ENCODE results near the gene GREM1. TPM values are rescaled to one million over a fixed set of nuclear protein-coding genes. Genes with fewer than 3 reads are reported as not detected.

The GREM1 gene
- total RNA-seq, 1 experiment from 2014 or later = 1.1 TPM

DNA sequence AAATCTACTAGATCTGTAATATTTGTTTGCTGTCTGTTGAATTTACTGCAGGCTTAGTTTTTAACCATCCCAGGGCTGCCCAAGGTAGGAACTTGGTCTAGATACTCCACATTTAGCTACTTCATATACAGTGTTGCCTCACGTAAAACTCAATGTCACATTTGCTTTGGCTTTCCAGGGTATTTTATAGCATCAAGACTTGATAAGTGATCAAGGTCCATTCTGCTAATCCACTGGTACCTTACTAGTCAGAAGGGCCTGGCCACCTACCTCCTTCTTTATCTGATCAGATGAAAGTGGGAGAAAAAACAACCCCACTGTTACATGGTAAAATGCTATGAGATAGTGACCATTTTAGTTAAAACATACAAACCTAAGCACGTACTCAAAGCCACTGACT is 25.5 kb upstream of the GREM1 start:
- Histone ChIP-seq H3K27me3 (ENCODE audit: insufficient read depth, low read length) (no peaks in the 10 kb centered on the region), H2BK120ac (ENCODE audit: low read depth, low read length, poor library complexity, severe bottlenecking) (no peak overlapping the region), H2AFZ (ENCODE audit: low read length) (no peak overlapping the region), H3K79me2 (ENCODE audit: insufficient read depth, low read length) (no peaks in the 10 kb centered on the region), H2BK20ac (ENCODE audit: low read depth, low read length, poor library complexity, severe bottlenecking) (no peak overlapping the region), H3T11ph (ENCODE audit: low read length) (no peak overlapping the region), H3K4me2 (ENCODE audit: insufficient read depth, insufficient read length, low read length) (no peak overlapping the region), H4K5ac (ENCODE audit: insufficient read length, low read depth, low read length) (no peak overlapping the region), H2BK5ac (ENCODE audit: insufficient read length, low read length) (no peak overlapping the region), H3K4me1 (ENCODE audit: insufficient read depth, low read length) (peaks cover 3% of the 10 kb centered on the region; the same call in 1 of the 2 replicates), H3K23me2 (ENCODE audit: insufficient read length, low read depth, low read length, poor library complexity, severe bottlenecking) (no peaks in the 10 kb centered on the region), H3K9ac (ENCODE audit: extremely low read depth, insufficient read length, low read length) (no peak overlapping the region), H3K14ac (ENCODE audit: insufficient read depth, low read length) (no peak overlapping the region), H3K18ac (ENCODE audit: insufficient read length, low read depth, low read length) (no peak overlapping the region), H3K23ac (ENCODE audit: insufficient read length, low read depth, low read length) (no peak overlapping the region), H3K56ac (ENCODE audit: insufficient read length, low read depth, low read length) (no peak overlapping the region), H4K8ac (replicated peaks; ENCODE audit: insufficient read length, low read depth, low read length) (no peak overlapping the region), H4K20me1 (ENCODE audit: control insufficient read depth, insufficient read depth, insufficient read length) (no peaks in the 10 kb centered on the region), H3K4ac (ENCODE audit: low read depth, low read length) (no peak overlapping the region), H2BK15ac (ENCODE audit: low read depth, low read length) (no peak overlapping the region), H3K27ac (ENCODE audit: insufficient read length, low read depth, low read length) (no peak overlapping the region), H2AK5ac (ENCODE audit: insufficient read length, low read length) (no peak overlapping the region), H4K91ac (ENCODE audit: insufficient read length, low read depth, low read length) (no peak overlapping the region), H3K9me3 (ENCODE audit: control insufficient read depth, low read depth, low read length) (no peaks in the 10 kb centered on the region), H2BK12ac (ENCODE audit: insufficient read length, low read depth, low read length) (no peak overlapping the region), H3K79me1 (ENCODE audit: insufficient read depth, low read depth, low read length, poor library complexity, severe bottlenecking) (no peaks in the 10 kb centered on the region)
- no peak for DNase-seq
- H3K27me3 Mint-ChIP-seq (ENCODE audit: low read depth) = no peaks in the 10 kb centered on the region; the same call in 1 of the 2 replicates
- no CpG with 5 or more reads among the region's 2 CpGs for WGBS (ENCODE audit: extremely low coverage, insufficient read length, low lambda C conversion rate)
- peaks cover 0 to 5% (median 2%) of the 10 kb centered on the region in 3 experiments; a peak in 2 of 7 replicates for H3K36me3 Mint-ChIP-seq (ENCODE audit: insufficient read depth in 1 of 3, low read depth in 3 of 3)
- H3K4me3 Mint-ChIP-seq = no peak overlapping the region
- no peak overlapping the region for H3K27ac Mint-ChIP-seq
- no peaks in the 10 kb centered on the region for H3K9me3 Mint-ChIP-seq
- TF ChIP-seq, protein P1, sequence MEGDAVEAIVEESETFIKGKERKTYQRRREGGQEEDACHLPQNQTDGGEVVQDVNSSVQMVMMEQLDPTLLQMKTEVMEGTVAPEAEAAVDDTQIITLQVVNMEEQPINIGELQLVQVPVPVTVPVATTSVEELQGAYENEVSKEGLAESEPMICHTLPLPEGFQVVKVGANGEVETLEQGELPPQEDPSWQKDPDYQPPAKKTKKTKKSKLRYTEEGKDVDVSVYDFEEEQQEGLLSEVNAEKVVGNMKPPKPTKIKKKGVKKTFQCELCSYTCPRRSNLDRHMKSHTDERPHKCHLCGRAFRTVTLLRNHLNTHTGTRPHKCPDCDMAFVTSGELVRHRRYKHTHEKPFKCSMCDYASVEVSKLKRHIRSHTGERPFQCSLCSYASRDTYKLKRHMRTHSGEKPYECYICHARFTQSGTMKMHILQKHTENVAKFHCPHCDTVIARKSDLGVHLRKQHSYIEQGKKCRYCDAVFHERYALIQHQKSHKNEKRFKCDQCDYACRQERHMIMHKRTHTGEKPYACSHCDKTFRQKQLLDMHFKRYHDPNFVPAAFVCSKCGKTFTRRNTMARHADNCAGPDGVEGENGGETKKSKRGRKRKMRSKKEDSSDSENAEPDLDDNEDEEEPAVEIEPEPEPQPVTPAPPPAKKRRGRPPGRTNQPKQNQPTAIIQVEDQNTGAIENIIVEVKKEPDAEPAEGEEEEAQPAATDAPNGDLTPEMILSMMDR (conservative IDR thresholded peaks at IDR 0.05) = no peak
- H3K4me1 Mint-ChIP-seq = peaks cover 7 to 13% of the 10 kb centered on the region in 2 experiments; a peak in 3 of 4 replicates

All from H9 (cell line).